Fibroblast of villous mesenchyme (primary cell): ENCODE measurements around the gene PPARA. TPM values are rescaled to one million over a fixed set of nuclear protein-coding genes. Genes with fewer than 3 reads are reported as not detected.
A peak's percentile ranks its signal among the peaks of the same experiment; 100 is the strongest.

Source experiments
- DNase-seq: peaks from one replicate; pipeline ENCODE4 v3.0.0-alpha.2; 2010; ENCODE audit warnings: low read depth
- H3K4me3 ChIP-seq: 2 replicates; pipeline ENCODE4 v1.5.1; 2011; ENCODE audit warnings: low read depth, mild to moderate bottlenecking, low read length
- total RNA-seq: library from RNA; depleted of rRNA; stranded (reverse); fragments of >200 nt; gene quantifications from 2 replicates; pipeline ENCODE4 v1.2.3, GENCODE V29; 2012
- TF ChIP-seq, protein P1 (sequence below): IDR thresholded peaks from 2 replicates; pipeline ENCODE4 v1.5.1; 2012; ENCODE audit warnings: low read depth, mild to moderate bottlenecking, low read length; ENCODE audit not compliant: insufficient read depth

The PPARA gene
- total RNA-seq, 1 donor, result 14.2 TPM

DNA sequence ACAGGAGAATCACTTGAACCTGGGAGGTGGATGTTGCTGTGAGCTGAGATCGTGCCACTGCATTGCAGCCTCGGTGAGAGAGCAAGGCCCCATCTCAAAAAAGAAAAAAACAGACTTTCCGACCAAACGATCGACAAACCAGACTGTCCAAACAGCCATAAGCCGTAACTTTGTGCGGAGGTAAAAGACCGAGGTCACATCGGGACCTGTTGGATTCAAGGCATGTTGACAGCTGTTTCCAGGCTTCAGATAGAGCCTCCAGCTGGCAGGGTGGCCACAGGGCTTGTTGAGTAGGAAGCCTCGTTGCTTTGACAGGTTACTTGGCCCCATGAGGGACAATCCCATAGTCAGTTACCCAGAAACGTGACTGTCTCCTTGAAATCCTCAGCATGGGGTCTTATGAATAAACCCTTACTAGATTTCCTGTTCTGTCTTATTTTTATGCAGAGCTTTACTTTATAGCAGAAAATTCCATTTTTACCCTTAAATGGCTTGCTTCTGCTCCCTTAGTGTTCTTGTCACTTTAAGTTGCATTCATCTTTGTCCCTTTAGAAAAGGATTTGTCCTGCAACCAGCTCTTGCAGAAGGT lies 22.3 kb downstream of the PPARA start:
- TF ChIP-seq, protein P1, sequence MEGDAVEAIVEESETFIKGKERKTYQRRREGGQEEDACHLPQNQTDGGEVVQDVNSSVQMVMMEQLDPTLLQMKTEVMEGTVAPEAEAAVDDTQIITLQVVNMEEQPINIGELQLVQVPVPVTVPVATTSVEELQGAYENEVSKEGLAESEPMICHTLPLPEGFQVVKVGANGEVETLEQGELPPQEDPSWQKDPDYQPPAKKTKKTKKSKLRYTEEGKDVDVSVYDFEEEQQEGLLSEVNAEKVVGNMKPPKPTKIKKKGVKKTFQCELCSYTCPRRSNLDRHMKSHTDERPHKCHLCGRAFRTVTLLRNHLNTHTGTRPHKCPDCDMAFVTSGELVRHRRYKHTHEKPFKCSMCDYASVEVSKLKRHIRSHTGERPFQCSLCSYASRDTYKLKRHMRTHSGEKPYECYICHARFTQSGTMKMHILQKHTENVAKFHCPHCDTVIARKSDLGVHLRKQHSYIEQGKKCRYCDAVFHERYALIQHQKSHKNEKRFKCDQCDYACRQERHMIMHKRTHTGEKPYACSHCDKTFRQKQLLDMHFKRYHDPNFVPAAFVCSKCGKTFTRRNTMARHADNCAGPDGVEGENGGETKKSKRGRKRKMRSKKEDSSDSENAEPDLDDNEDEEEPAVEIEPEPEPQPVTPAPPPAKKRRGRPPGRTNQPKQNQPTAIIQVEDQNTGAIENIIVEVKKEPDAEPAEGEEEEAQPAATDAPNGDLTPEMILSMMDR, result no peak
- H3K4me3 ChIP-seq, result no peak overlapping the region
- no peak for DNase-seq

- TF ChIP-seq, protein P1, result no peak
- DNase-seq, result peak; percentile 21
- no peak overlapping the region for H3K4me3 ChIP-seq
Observed at GRCh38 chr22:46173152-46173551, 22.8 kb downstream of the PPARA start.

DNA sequence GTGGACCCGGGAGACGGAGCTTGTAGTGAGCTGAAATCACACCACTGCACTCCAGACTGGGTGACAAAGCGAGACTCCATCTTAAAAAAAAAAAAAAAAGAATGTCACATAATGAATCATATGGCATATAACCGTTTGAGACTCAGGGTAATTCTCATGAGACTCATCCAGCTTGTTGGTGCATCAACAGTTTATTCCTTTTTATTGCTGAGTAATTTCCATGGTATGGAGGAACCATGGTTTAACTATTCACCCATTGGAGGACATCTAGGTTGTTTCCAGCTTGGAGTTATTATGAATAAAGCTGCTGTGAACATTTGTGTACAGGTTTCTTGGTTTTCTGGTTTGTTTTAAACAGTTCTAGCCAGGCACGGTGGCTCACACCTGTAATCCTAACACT lies 25.3 kb downstream of the PPARA start:
- DNase-seq, result peak; percentile 36
- H3K4me3 ChIP-seq, result no peak overlapping the region
- TF ChIP-seq, protein P1, result no peak

DNA sequence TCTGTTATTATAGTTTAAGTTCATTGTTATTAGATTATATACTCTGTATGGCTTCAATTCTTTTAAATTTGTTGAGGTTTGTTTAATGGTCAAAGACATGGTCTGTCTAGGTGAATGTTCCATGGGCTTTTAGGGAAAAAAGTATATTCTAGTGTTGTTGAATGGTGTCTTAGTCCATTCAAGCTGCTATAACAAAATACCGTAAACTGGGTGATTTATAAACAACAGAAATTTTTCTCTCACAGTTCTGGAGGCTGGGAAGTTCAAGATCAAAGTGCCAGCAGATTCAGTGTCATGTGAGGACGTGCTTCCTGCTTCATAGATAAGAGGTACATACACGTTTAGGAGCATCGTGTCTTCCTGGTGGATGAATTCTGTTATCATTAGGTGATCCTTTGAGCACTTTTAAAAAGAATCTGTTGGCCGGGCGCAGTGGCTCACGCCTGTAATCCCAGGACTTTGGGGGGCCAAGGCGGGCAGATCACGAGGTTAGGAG lies 26.2 kb downstream of the PPARA start:
- no peak for DNase-seq
- TF ChIP-seq, protein P1, result no peak
- no peak overlapping the region for H3K4me3 ChIP-seq

DNA sequence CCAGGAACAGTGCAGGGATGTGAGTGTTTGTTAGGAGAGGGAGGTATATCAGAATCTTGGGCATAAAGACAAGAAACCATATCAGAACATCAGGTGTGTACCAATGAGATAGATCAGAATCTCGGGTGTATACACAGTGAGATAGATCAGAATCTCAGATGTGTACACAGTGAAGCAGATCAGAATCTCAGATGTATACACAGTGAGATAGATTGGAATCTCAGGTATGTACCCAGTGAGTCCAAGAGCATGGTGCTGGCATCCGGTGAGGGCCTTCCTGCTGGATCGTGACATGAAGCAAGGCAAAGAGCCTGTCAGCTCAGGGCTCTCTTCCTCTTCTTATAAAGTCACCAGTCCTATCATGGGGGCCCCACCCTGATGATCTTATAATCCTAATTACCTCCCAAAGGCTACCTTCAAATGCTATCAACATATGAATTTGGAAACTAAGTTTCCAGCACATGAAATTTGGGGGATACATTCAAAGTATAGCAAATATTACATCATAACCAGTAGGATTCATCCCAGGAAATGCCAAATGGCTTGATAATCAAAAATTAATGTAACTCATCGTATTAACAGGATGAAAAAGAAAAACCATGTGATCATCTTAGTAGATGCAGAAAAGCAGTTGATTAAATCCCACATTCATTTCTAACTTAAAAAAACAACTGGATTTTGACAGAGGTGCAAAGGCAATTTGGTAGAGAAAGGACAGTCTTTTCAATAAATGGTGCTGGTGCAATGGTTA lies 28.6 kb downstream of the PPARA start:
- TF ChIP-seq, protein P1, result no peak
- DNase-seq, result no peak

GRCh38 chr22:46179748-46180147 lies 29.4 kb downstream of the PPARA start:
- no peak for DNase-seq
- H3K4me3 ChIP-seq, result no peak overlapping the region
- TF ChIP-seq, protein P1, result no peak

More for the DNA sequence above, 28.6 kb downstream of the PPARA start:
- H3K4me3 ChIP-seq, result no peak overlapping the region
